GM19438 (cell line): ENCODE results near the gene PPDPF.
"Not testable (repeated sequence)": the region's sequence is repeated elsewhere in the genome, so short reads cannot be mapped to it uniquely, and the experiment has no call there.

ENCODE experiments used
- ATAC-seq: cut with Tn5 transposase; IDR thresholded peaks from one replicate; pipeline ENCODE4 v1.9.1; 2021; ENCODE audit warnings: low read depth; ENCODE audit not compliant: unreplicated experiment

PPDPF gene

DNA sequence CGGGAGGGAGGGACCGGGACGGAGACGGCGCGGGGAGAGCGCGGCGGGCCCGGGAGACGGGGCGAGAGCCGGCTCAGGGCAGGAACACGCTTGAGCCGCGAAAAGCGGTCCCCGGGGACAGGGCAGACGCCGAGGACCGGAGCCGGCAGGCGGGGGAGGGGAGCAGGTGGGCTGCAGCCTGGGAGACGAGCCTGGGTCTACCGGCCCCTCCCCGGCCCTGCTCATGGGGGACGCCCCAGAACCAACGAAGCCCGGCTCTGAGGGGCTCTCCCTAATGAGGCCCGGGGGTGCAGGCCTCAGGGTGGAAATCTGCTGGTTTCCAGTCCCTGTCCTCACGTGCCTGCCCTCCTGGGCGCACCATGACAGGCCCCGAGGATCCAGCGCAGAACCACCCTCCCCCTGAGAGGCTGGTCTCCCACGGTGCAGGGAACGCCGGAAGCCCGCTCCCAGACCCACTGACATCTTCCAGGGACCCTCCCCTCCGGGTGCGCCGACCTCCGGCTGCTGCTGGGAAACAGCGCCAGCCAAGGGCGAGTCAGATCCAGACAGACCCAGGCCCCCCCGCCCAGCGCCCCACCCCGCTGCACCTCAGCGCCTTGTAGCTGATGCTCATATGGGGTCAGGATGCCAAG lies 21.1 kb upstream of the PPDPF start:
- ATAC-seq = no peak

GRCh38 chr20:63500151-63500901 lies 20.2 kb upstream of the PPDPF start:
- ATAC-seq = no peak

DNA sequence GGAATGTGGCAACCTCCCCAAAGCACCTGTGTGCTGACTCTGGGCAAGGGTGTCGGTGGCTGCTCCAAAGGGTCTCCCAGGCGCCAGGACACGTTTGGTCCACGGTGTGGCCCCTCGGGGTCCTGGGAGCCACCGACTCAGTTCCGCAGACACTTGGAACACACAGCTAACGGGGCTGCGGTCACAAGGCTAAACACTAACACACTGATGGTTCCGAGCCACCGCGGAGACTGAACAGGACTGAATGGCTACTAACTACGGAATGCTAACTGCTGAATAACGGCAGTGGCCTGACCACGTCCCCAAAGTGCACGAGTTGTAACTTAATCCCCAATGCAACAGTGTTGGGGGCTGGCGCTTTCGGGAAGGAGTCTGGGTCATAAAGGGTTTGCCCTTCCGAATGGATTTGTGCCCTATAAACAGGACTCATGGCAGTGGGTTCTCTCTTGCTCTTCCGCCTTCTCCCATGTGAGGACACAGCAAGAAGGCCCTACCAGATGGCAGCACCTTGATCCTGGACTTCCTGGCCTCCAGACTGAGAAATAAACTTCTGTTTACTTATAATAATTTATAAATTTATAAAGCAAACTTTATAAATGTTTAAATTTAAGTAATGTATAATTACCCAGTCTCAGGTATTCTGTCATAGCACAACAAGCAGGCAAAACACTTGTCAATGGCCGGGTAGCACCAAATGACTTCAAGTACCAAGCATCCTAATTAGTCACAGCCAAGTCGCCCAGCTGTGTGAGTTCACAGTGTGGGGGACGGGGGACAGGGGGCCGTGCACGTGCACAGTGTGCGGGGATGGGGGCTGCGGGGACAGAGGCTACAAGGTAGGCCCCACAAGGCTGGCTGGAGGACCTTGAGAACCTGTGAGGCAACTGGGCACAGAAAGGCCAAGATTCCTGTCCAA lies 19.4 kb upstream of the PPDPF start:
- no peak for ATAC-seq

- ATAC-seq = no peak
Measured at GRCh38 chr20:63501818-63502670, 18.5 kb upstream of the PPDPF start.

DNA sequence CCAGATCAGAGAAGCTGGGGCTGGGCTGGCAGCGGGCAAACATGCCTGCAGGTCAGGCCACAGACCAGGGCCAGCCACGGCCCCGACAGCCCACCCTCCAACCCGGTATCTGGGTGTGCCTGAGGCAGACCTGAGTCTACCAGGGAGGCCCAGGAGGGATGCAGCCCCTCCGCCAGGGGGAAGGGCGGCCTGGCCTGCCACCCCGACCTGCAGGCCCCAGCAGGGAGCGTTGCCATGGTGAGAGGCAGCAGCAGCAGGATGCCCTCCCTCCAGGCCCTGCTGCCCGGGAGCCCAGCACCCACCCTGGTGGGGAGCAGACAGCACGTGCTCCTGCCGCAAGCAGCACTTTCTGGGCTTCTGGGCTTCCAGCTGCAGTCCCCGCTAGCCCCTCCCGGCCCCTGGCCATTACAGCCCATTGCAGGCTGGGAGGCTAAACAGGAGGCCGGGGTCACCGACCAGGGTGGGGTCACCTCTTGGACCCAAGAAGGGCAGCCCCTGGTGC lies 17.8 kb upstream of the PPDPF start:
- ATAC-seq = no peak

DNA sequence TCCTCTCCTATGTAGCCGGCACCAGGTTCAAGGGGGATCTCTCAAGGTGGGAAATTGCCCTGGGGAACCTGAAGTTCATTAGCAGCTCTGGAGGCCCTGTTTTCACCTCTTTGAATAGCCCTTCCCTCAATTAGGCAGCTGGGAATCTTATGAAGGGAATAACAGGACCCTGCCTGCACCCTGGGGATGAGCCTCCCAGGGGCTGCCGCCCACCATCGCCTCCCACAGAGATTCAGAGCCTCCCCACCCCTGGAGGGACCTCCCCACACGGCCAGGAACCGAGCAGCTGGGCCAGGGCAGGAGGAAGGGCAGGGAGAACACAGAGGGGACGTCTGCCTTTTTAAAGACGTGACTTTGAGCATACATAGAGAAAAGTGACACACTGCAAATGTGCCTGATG lies 17.0 kb upstream of the PPDPF start:
- ATAC-seq = no peak

DNA sequence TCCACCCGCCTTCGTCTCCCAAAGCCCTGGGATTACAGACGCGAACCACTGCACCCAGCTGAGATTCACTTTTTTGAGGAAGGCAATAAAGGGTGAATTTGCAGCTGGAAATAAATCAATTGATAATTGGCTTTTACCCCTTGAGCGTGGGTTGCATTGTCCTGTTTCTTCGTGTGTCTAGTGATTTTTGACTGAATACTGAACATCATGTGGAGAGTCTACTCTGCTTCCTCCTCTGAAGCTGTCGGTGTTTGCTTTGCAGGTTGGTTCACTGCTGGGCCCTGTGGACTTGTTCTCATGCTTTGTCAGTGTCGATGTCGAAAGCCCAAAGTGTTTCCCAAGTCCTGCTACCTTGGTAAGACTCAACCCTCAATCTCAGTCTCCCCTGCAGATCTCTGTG lies 15.9 kb upstream of the PPDPF start:
- ATAC-seq = no peak

DNA sequence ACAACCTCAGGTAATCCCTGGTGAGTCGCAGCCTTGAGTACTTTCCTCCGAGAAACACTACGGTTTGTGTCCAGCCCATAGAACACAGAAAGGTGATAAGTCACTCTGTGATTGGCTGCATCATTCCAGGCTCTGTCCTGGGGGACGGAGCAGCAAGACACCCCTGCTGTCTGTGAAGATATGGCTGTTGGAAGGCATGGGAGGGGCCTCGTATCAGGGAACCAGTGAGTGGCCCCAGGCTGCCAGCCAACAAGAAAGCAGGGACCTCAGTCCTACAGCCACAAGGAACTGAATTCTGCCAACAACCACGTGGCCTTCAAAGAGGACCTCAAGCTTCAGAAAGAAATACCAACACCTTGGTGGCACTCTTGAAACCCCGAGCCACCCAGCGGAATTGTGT lies 15.3 kb upstream of the PPDPF start:
- no peak for ATAC-seq

GRCh38 chr20:63505723-63506122 lies 14.8 kb upstream of the PPDPF start:
- ATAC-seq = no peak

GRCh38 chr20:63507083-63507743 lies 13.4 kb upstream of the PPDPF start:
- ATAC-seq = no peak

- no peak for ATAC-seq
Measured at GRCh38 chr20:63508072-63508768, 12.3 kb upstream of the PPDPF start.

DNA sequence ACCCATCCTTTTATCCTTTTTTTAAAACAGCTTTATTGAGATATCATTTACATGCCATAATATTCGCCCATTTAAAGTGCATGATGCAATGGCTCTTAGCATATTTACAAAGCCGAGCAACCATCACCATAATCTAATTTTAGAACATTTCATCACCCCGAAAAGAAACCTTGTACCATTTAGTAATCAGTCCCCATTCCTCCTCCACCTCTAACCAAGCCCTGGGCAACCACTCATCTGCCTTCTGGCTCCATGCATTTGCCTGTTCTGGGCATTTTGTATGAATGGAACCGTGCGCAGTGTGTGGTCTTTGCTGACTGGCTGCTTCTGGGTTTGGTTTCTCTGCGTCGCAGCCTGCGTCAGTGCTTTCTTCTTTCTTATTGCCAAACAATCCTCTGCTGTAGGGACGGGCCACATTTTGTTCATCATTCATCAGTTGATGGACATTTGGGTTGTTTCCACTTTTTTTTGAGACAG lies 11.4 kb upstream of the PPDPF start:
- no peak for ATAC-seq

- no peak for ATAC-seq
Measured at GRCh38 chr20:63513207-63513606, 7.4 kb upstream of the PPDPF start.

DNA sequence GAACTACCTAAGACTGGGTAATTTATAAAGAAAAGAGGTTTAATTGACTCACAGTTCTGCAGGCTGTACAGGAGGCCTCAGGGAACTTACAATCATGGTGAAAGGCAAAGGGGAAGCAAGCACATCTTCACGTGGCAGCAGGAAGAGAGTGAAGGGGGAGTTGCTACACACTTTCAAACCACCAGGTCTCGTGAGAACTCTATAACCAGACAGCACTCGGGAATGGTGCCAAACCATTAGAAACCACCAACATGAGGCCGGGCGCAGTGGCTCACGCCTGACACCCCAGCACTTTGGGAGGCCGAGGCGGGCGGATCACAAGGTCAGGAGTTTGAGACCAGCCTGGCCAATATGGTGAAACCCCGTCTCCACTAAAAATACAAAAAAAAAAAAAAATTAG lies 6.0 kb upstream of the PPDPF start:
- not testable (repeated sequence) for ATAC-seq

DNA sequence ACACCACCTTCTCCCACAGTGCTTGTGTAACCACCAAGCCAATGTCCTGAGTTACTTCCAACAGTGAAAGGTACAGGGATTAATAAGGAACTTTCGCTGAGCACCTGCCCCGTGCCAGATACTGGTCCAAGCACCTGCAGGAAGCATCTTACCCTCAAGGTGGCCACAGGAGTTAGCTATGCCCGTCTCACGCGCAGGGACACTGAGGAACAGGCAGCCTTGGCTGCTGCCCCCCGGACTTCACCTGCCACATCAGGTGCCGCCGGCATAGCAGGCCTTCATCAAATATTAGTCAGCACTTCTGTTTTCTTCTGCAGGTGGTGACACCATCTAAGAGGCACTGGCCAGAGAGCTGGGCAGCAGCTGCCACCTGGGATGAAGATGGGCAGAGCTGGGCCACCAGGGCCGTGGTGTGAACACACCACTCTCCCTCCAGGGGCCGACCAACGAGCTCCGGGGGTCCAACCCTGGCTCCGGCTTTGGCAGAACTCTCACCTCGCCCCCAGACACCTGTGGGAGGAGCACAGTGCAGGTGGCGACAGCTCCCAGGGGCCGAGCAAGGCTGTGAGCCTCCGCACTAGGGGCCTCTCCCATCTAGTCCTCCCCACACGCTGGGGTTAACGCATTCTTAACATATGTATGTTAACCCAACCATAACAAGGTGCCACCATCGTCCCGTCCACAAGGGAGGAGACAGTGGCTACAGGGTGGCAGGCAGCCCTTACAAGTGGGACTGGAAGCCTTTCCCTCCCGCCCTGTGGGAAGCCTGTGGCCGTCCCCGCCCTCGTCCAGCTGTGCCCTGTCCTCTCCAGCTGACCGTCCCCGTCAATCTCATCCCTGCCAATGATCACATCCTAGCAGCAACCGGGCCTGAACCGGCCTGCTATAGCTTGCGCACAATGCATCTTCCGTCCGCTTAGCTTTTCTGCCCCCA lies 2.9 kb upstream of the PPDPF start:
- no peak for ATAC-seq

DNA sequence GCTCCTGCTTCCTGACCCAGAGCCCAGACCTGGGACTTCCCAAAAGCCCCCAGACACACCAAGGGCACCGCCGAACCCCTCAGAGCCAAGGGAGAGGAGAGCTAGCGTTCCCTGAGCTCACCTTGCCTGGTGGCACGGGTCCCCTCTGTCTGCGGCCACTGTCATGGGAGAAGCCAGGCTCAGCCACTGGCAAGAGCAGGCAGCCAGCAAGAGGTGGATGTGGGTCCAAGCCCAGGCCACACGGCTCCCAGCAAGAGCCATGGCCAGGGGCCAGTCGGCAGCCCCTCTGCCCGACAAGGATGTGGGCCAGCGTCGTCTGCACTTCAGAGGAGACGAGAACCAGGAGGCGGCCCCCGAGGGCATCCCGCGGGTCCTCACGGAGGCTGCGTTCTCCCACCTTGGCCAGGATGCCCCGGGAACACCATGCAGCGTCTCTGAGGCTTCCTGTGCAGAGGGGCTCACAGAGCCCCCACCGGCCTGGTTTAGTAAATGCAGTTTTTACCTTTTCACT lies 2.2 kb upstream of the PPDPF start:
- ATAC-seq = no peak

DNA sequence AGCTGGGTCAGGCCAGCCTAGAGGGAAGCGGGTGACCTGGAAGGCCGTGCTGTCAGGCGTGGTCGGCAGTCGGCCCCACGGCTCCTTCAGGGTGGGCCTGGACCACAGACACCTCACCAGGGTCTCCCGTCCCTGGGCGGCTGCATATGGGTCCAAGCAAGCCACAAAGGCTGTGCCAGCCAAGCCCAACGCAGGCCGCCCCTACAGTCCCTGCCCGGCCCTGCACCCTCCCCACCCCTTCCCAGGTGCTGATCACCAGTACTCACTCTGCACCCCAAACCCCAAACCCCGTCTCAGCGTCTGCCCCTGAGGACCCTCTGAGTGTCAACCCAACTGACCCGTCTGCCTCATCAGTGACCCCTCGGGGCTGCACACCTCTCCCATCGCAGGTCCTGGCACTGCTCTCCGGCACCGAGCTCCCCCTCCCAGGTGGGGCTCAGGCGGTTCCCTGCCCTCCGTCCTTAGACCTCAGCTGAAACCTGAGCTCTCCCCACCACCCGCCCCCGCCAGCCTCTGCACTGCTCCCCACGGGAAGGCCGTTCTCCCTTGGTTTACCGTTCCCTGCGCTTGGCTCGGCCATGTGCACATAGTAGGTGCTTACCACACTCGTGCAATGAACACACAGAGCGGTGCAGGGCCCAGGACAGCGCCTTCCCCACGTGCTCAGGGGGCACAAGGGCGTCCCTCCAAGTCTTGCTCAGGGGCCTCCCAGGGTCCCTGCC lies 1.5 kb upstream of the PPDPF start:
- no peak for ATAC-seq
